Adrenal gland (tissue), 12 donors: ENCODE results near the gene PREPL. TPM values are rescaled to one million over a fixed set of nuclear protein-coding genes. Genes with fewer than 3 reads are reported as not detected.

Experiments used
- DNase-seq, 7 donors: peaks; one replicate each; pipeline ENCODE4 v3.0.0-alpha.2; 2019 to 2020
- H3K27ac ChIP-seq, 5 donors: fragments of 200-600 bp; sonication (generic) in 4 of 5; 1 replicate in 3 of 5; 2 replicates in 2 of 5; pipeline versions ENCODE4 v1.5.1 to v1.8.0; 2016 to 2020; ENCODE audit warnings: mild to moderate bottlenecking in 1 of 5
- H3K27me3 ChIP-seq: fragments of 200-600 bp; 2 replicates; pipeline ENCODE4 v1.8.0; 2021
- H3K36me3 ChIP-seq, 2 donors: fragments of 200-600 bp; replicated peaks in 1 of 2; 1 replicate in 1 of 2; 2 replicates in 1 of 2; pipeline versions ENCODE4 v1.5.1 to v1.8.0; 2018 to 2022
- H3K4me1 ChIP-seq, 2 donors: fragments of 200-600 bp; replicated peaks in 1 of 2; 1 replicate in 1 of 2; 2 replicates in 1 of 2; pipeline versions ENCODE4 v1.5.1 to v1.8.0; 2018 to 2021
- H3K4me3 ChIP-seq, 4 donors: fragments of 200-600 bp; sonication (generic) in 3 of 4; one replicate each; pipeline ENCODE4 v1.5.1; 2016 to 2018
- H3K9me3 ChIP-seq, 3 donors: fragments of 200-600 bp; sonication (generic) in 1 of 3; replicated peaks in 1 of 3; 1 replicate in 2 of 3; 2 replicates in 1 of 3; pipeline versions ENCODE4 v1.5.1 to v1.8.0; 2016 to 2021
- CTCF ChIP-seq, 6 experiments: fragments of 450-650 bp in 4 of 6; fragments of 200-600 bp in 2 of 6; sonication (generic) in 1 of 6; IDR thresholded peaks; 1 replicate in 5 of 6; 2 replicates in 1 of 6; pipeline versions ENCODE4 v1.5.1 to v1.8.0; 2016 to 2021; ENCODE audit warnings: antibody characterized with exemption in 6 of 6, mild to moderate bottlenecking in 2 of 6, moderate library complexity in 1 of 6
- POLR2A ChIP-seq, 2 donors: fragments of 450-650 bp; IDR thresholded peaks; one replicate each; pipeline ENCODE4 v1.6.1; 2017; ENCODE audit warnings: antibody characterized with exemption in 2 of 2, mild to moderate bottlenecking in 2 of 2, moderate library complexity in 1 of 2
- WGBS, 4 donors: extraction: QIAGEN DNeasy Blood & Tissue Kit in 2 of 4; methylation state at CpG; one replicate each; pipeline versions ENCODE4 v1.1.5 to v1.1.7; 2013 to 2017; 5-methylcytosine and 5-hydroxymethylcytosine counted together
- intact Hi-C, 2 donors: fragments of 100-400 bp; cut with DNase I; formaldehyde crosslinking; loops; one replicate each; pipeline versions ENCODE4 v1.14.1 to v1.15.0; 2022 to 2023
- polyA plus RNA-seq, 3 donors: library from polyadenylated mRNA; stranded (reverse); fragments of 200-250 nt in 2 of 3; fragments of 350-450 nt in 1 of 3; fragmentation: Illumina TruSeq in 1 of 3; extraction: RNeasy Lipid Tissue Mini Kit (QIAGEN cat#74804) in 1 of 3; gene quantifications; one replicate each; pipeline ENCODE4 v1.2.3, GENCODE V29; 2013 to 2014
- total RNA-seq, 9 donors: library from RNA; depleted of rRNA in 4 of 9; stranded (reverse); fragments of >200 nt in 4 of 9; fragments of 120-200 nt in 1 of 9; fragmentation: NEBNext Ultra II Directional in 1 of 9; extraction: Animal tissue kit (Norgen Biotek cat#: 25700) in 1 of 9; gene quantifications; one replicate each; pipeline versions ENCODE4 v1.1.0 to v1.2.4, GENCODE V29; 2013 to 2023
- donor health status: healthy with polysubstance abuse.
- donor health status: Bipolar disorder and iron deficiency.
- donor health status: DM: yes; HTN: yes; CAD: no.
- donor health status: DM: no; HTN: no; CAD: no.
- donor health status: DM: no; HTN: no; CAD: no.
- donor health status: DM: yes; HTN: yes; CAD: no.

PREPL gene
- total and polyA plus RNA-seq, 12 donors = 8.3 to 122 (median 61.6) TPM

DNA sequence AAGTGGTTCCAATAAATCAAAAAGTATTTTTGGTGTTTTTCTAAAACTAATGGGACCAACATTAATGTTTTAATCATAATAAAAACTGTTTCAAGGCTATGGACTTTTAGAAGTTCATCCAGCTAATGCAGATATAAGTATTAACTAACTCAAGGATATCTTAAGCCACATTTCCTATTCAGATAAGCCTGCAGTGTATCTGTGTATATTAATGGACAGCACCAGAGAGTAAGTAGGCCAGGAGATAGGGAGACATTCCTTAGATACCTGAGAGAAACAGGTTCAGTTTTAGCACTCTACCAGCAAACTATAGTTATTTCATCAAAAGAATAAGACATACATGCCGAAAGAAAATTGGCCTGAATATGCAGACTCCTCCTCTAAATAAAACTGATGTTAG, 27.3 kb downstream of the PREPL start:
- peaks cover 0 to 49% of the 10 kb centered on the region in 2 donors for H3K36me3 ChIP-seq
- intact Hi-C loops = no loop called here
- no peak for TF ChIP-seq POLR2A (IDR thresholded peaks at IDR 0.05)
- no peak for TF ChIP-seq CTCF (IDR thresholded peaks at IDR 0.05)

GRCh38 chr2:44330801-44331200, 30.5 kb downstream of the PREPL start:
- no peak overlapping the region for H3K4me3 ChIP-seq
- peaks cover 11 to 16% of the 10 kb centered on the region in 2 donors for H3K4me1 ChIP-seq
- intact Hi-C loops = no loop called here
- 88 to 100% (median 93%) methylated on average over 1 of the region's 1 CpG for WGBS, 4 donors
- no peak overlapping the region for H3K27ac ChIP-seq
- H3K27me3 ChIP-seq = no peaks in the 10 kb centered on the region
- no peaks in the 10 kb centered on the region for H3K9me3 ChIP-seq
- H3K36me3 ChIP-seq = peaks cover 0 to 45% of the 10 kb centered on the region in 2 donors
- TF ChIP-seq POLR2A (IDR thresholded peaks at IDR 0.05) (no peak), CTCF (IDR thresholded peaks at IDR 0.05) (no peak)
- DNase-seq = peak in 1 of 7 donors; percentile 19

More for the DNA sequence above, 27.3 kb downstream of the PREPL start:
- H3K27ac ChIP-seq = no peak overlapping the region
- H3K9me3 ChIP-seq = no peaks in the 10 kb centered on the region
- 69 to 90% (median 76%) methylated on average over 1 of the region's 1 CpG for WGBS, 4 donors
- no peak overlapping the region for H3K4me3 ChIP-seq
- peaks cover 10 to 14% of the 10 kb centered on the region in 2 donors for H3K4me1 ChIP-seq
- H3K27me3 ChIP-seq = no peaks in the 10 kb centered on the region
- DNase-seq = no peak

- Histone ChIP-seq H3K4me3 (no peak overlapping the region), H3K36me3 (peaks cover 0 to 47% of the 10 kb centered on the region in 2 donors), H3K4me1 (peaks cover 18 to 25% of the 10 kb centered on the region in 2 donors), H3K9me3 (no peaks in the 10 kb centered on the region), H3K27me3 (no peaks in the 10 kb centered on the region), H3K27ac (no peak overlapping the region)
- DNase-seq = no peak
- 90 to 95% (median 91%) methylated on average over 2 of the region's 2 CpGs for WGBS, 4 donors
- no peak for TF ChIP-seq POLR2A (IDR thresholded peaks at IDR 0.05)
- TF ChIP-seq CTCF (IDR thresholded peaks at IDR 0.05) = no peak
- intact Hi-C loops = no loop called here
These were observed 32.0 kb downstream of the PREPL start for GRCh38 chr2:44329343-44329742.

DNA sequence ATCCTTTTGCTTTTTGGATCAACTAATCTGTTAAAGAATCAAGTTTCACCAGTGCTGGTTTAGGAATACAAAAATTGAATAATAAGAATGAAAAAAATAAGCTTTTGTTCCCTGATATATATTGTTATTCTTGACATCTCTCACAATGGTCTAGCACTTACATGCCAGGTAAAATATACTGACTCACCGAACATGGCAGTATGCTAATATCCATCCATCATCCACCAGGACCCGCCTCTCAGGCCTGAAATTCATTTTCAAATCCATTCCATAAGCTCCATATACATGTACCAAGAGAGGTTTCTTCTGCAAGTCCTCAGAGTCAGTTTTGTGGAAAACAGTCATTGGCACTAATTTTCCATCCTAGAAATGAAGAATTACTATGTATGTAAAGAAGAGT, 32.5 kb downstream of the PREPL start:
- H3K36me3 ChIP-seq = peaks cover 0 to 44% of the 10 kb centered on the region in 2 donors
- H3K27me3 ChIP-seq = no peaks in the 10 kb centered on the region
- no peak overlapping the region for H3K27ac ChIP-seq
- H3K9me3 ChIP-seq = no peaks in the 10 kb centered on the region
- WGBS, 4 donors = 83 to 89% (median 86%) methylated on average over 2 of the region's 2 CpGs
- peaks cover 12 to 21% of the 10 kb centered on the region in 2 donors for H3K4me1 ChIP-seq
- intact Hi-C loops = no loop called here
- no peak for DNase-seq
- TF ChIP-seq CTCF (IDR thresholded peaks at IDR 0.05) = no peak
- TF ChIP-seq POLR2A (IDR thresholded peaks at IDR 0.05) = no peak
- H3K4me3 ChIP-seq = no peak overlapping the region
